NCI-H510A (cell line): Measurements from ENCODE around the gene PPP1R1A.

Experiments
- DNase-seq: peaks from one replicate; lab custom pipeline; 2025; lab: John Stamatoyannopoulos, UW

Gene PPP1R1A

DNA sequence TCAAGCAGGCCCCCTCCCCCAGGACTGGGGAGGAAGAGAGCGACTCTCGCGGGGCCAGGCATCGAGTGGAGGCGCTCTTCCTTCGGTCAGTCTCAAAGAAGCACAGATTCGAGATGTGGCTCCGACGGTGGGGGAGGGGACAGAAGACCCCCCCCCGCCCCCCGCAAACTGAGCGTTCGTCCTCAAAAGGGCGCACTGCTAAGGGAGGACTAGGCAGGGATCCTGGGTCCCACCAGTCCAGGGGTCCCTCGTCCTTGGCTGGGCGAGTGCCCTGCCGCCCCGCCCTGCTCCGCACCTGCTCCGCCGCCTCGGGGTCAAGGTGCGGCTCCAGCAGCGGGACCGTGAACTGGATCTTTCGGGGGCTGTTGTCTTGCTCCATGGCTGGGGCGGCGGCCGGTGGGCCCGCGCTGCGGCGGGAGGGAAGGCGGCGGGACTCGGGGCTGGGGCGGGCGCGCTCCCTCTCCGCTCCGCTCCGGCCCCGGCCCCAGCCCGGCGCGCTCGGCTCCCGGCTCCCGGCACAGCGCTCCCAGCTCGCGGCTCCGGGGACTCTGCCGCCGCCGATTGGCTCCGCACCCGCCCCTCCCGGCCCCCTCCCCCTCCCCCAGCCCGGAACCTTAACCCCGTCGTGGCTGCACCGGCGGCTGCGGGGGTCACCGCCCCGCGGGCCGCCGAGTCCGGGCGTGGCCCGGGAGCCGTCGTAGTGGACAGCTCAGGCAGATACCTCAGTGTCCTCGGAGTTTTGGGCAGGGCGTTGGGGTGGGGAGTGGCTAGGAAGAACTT lies at the start of gene PPP1R1A:
TSS of gene PPP1R1A (minus strand) at position 550 of the 780 bp plus-strand sequence. CDS start at position 379, 171 bp downstream.
- DNase-seq, result no peak

GRCh38 chr12:54634795-54635194 lies 46.3 kb upstream of the PPP1R1A start, which contains the start of gene LACRT:
TSS of gene LACRT (minus strand) at chr12:54634895. CDS start at chr12:54634841, 54 bp downstream.
- no peak for DNase-seq

GRCh38 chr12:54631988-54632728 lies 43.7 kb upstream of the PPP1R1A start:
- DNase-seq, result no peak

- no peak for DNase-seq
Measured at GRCh38 chr12:54631551-54631950, 43.1 kb upstream of the PPP1R1A start.

DNA sequence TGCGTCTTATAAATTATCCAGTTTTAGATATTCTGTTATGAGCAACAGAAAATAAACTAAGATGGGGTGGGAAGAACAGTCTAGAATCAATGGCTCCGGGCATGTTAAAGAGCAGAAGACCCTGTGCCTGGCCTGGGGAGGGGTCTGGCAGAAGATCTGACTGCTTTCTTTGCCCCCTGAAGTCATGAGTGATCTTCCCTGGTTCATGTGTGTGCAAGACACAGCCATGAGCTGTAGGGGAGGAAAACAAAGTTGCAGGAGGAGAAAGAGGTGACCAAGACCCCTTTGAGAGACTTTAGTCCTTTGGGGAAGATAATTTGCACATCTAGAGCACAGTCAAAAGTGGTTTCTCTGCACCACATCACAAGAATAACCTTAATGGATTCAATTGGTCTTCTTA lies 41.5 kb upstream of the PPP1R1A start:
- DNase-seq, result no peak

- DNase-seq, result no peak
Measured at GRCh38 chr12:54628186-54628846, 39.9 kb upstream of the PPP1R1A start.

DNA sequence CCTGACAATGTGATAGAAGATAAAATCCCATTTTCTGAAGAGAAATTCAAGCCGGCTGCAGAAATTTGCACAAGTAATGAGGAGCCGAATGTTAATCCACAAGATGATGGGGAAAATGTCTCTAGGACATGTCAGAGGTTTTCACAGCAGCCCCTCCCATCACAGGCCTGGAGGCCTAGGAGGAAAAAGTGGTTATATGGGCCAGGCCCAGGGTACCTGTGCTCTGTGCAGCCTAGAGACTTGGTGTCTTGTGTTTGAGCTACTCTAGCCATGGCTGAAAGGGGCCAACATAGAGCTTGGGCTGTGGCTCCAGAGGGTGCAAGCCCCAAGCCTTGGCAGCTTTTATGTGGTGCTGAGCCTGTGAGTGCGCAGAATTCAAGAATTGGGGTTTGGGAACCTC lies 38.8 kb upstream of the PPP1R1A start:
- DNase-seq, result no peak

- no peak for DNase-seq
Measured at GRCh38 chr12:54625598-54625997, 37.1 kb upstream of the PPP1R1A start.

GRCh38 chr12:54624315-54625279 lies 36.1 kb upstream of the PPP1R1A start:
- DNase-seq, result no peak

GRCh38 chr12:54622463-54623183 lies 34.2 kb upstream of the PPP1R1A start:
- no peak for DNase-seq

DNA sequence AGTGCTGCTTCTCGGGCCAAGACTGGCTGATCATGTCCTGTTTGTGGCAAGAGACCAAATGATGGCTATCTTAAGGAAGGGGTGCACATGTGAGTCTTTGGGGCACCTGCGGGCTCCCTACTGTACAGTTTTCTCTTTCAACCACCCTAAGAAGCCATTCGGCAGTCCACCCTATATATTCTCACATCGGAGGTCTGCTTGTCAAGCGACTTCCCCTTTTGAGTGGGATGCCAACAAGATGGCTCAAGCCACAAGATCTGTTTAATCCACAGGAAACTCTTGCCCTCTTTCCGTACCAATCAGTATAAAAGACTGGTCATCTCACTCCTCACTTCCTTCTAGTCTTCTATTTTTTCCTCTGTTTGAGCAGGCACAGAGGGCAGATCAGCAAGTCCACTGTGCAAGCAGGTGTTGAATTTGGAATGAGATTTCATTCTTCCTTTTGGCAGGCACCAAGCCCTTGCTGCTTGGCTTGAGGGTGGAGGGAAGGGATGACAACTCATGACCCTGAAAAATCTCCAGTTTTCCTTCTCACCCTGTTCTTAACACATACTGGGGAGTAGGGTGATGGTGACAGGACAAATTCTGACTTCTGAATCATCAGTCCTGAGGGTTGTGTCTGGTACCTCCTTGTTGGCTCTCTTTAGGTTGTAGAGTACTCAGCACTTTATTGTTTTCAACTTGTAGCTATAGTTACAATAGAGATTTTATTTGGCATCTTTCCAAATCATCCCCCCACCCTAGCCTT lies 28.6 kb upstream of the PPP1R1A start:
- no peak for DNase-seq

GRCh38 chr12:54612225-54612750 lies 23.8 kb upstream of the PPP1R1A start:
- no peak for DNase-seq

- no peak for DNase-seq
Measured at GRCh38 chr12:54611715-54612149, 23.3 kb upstream of the PPP1R1A start.

- DNase-seq, result no peak
Measured at GRCh38 chr12:54608769-54609168, 20.3 kb upstream of the PPP1R1A start.

DNA sequence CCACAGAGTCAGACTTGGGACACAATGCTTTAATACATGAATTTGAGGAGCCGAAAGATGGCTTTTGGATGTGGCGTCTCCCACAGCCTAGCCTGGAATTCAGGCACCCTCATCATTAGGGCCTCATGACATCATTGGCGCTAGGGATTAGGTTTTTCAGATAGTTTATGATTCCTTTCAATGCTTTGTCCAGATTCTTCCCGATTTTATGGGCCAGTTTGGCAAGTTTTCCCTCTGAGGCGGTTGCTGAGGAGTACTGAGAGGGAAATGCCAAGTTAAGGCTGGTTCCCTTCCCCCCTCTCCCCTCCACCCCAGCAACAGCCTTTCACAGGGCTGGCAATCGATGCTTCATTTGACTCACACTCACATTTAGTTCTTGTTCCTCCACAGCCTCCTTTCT lies 19.7 kb upstream of the PPP1R1A start:
- DNase-seq, result no peak

DNA sequence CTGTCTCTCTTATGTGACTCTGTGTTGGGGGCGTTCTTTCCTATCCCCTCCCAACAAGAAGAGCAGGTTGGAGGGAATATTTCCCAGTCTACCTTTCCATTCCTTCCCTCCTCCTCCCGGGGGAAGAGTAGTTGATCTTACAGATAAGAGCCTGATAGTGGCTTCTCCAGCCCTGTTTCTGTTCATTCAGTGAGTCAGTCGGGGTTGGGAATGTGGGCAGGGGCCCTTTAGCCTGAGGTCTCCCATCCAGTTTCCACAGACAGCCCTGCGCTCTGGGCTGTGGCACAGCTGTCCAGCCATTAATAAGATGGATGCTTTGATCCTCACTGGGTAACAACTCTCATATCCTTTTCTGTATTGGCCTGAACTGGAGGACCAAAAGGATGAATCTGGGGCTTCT lies 18.1 kb upstream of the PPP1R1A start:
- no peak for DNase-seq

GRCh38 chr12:54605138-54605970 lies 16.9 kb upstream of the PPP1R1A start:
- DNase-seq, result no peak

GRCh38 chr12:54604436-54604835 lies 16.0 kb upstream of the PPP1R1A start:
- DNase-seq, result no peak

GRCh38 chr12:54603872-54604271 lies 15.4 kb upstream of the PPP1R1A start:
- DNase-seq, result no peak
